ENCODE results near the gene ZFC3H1. TPM values are rescaled to one million over a fixed set of nuclear protein-coding genes. Genes with fewer than 3 reads are reported as not detected.

Gene ZFC3H1, protein sequence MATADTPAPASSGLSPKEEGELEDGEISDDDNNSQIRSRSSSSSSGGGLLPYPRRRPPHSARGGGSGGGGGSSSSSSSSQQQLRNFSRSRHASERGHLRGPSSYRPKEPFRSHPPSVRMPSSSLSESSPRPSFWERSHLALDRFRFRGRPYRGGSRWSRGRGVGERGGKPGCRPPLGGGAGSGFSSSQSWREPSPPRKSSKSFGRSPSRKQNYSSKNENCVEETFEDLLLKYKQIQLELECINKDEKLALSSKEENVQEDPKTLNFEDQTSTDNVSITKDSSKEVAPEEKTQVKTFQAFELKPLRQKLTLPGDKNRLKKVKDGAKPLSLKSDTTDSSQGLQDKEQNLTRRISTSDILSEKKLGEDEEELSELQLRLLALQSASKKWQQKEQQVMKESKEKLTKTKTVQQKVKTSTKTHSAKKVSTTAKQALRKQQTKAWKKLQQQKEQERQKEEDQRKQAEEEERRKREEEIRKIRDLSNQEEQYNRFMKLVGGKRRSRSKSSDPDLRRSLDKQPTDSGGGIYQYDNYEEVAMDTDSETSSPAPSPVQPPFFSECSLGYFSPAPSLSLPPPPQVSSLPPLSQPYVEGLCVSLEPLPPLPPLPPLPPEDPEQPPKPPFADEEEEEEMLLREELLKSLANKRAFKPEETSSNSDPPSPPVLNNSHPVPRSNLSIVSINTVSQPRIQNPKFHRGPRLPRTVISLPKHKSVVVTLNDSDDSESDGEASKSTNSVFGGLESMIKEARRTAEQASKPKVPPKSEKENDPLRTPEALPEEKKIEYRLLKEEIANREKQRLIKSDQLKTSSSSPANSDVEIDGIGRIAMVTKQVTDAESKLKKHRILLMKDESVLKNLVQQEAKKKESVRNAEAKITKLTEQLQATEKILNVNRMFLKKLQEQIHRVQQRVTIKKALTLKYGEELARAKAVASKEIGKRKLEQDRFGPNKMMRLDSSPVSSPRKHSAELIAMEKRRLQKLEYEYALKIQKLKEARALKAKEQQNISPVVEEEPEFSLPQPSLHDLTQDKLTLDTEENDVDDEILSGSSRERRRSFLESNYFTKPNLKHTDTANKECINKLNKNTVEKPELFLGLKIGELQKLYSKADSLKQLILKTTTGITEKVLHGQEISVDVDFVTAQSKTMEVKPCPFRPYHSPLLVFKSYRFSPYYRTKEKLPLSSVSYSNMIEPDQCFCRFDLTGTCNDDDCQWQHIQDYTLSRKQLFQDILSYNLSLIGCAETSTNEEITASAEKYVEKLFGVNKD (N-terminal part only)
- total RNA-seq (2021; fragmentation: NEBNext Ultra II Directional; extraction: Animal tissue kit (Norgen Biotek cat#: 25700)): 29.7 and 32.4 TPM in 2 replicates
- polyA plus RNA-seq (2011; rRNA removed): 11.5 and 20.0 TPM in 2 replicates
- 19.2 TPM for polyA plus RNA-seq (2011; cell fraction: cytosol; rRNA removed)
- polyA plus RNA-seq (2011; cell fraction: nucleus; rRNA removed): 17.2 TPM
- 8.5 to 27.7 TPM (median 12.1 TPM) in 4 replicates for polyA plus RNA-seq (2012, experiment 1 of 2)
- polyA plus RNA-seq (2012, experiment 2 of 2): 1.4 TPM
- 27.1 TPM for polyA plus RNA-seq (2013, experiment 1 of 2)
- polyA plus RNA-seq (2013, experiment 2 of 2): 25.3 TPM
- polyA minus RNA-seq (2011; rRNA and poly(A)+ RNA removed): 16.9 and 21.8 TPM in 2 replicates
- 10.3 TPM for polyA minus RNA-seq (2011; cell fraction: cytosol; rRNA and poly(A)+ RNA removed)
- 68.2 TPM for polyA minus RNA-seq (2011; cell fraction: nucleus; rRNA and poly(A)+ RNA removed)
- long read RNA-seq, experiment 1, partial matches to known transcripts: 10 of 12 reads
- long read RNA-seq, experiment 1, other reads (novel, unspliced or antisense): 2 of 12 reads
- long read RNA-seq, experiment 2, partial matches to known transcripts: 1 of 3 reads
- long read RNA-seq, experiment 2, other reads (novel, unspliced or antisense): 2 of 3 reads

DNA sequence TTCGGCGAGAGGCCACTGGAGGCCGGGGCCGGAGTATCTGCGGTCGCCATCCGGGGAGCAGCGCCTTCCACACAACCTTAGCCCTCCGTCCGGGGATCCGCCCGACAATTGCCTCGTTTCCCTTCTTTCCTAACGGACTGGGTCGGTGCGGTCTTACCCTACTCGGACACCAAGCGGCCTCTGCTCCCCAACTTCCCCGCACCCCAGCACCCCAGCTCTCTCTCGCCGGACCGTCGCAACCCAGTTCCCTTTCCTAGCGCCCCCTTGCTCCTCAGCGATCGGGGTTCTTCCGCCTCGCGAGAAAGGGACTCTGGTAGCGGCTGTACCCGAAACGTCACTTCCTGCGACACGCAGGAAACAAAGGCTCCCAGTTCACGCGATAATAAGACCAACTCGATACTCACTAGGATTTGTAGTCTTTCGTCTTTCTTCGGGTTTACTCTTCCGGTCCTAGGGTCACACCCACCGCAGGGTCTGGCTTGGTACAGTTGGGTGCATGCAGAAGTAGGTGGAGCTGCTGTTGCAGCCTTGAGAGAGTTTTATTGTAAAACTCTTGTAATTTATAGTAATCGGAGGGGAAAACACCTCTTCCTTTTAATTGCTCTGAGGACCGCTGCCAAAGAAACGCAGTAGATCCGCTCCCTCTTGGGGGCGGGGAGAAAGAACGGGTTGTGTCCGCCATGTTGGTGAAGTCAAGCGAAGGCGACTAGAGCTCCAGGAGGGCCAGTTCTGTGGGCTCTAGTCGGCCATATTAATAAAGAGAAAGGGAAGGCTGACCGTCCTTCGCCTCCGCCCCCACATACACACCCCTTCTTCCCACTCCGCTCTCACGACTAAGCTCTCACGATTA is at the start of gene ZFC3H1, which contains the start of gene THAP2:
TSS of gene ZFC3H1 (minus strand) at position 288 of the 850 bp plus-strand sequence. CDS start at position 50, 238 bp downstream.
TSS of gene THAP2 (plus strand) at position 741 of the 850 bp plus-strand sequence. CDS start 209 bp downstream, outside the sequence.
- Histone ChIP-seq H3K36me3 (ENCODE audit: control insufficient read depth in 2 of 4, insufficient read depth in 4 of 4, low read length in 3 of 4) (peaks cover 4 to 16% (median 9%) of the 10 kb centered on the region in 4 experiments; a peak in 6 of 8 replicates), H3K4me2 (ENCODE audit: insufficient read depth in 1 of 2, low read depth in 2 of 2, low read length in 2 of 2) (peak within 1 kb of the TSS; percentile 68 to 87), H4K5ac (ENCODE audit: insufficient read length, low read depth, low read length) (peak within 1 kb of the TSS; percentile 96), H3K4me3 (ENCODE audit: extremely low read depth in 1 of 4, insufficient read depth in 2 of 4, low read depth in 3 of 4, low read length in 4 of 4) (peak within 1 kb of the TSS; percentile 84 to 98 (median 94)), H2BK15ac (ENCODE audit: low read length) (peak within 1 kb of the TSS; percentile 93; the same call in 1 of the 2 replicates), H3K4me1 (replicated peaks in 1 of 4; ENCODE audit: control insufficient read depth in 3 of 4, insufficient read depth in 4 of 4, low read length in 3 of 4) (no peaks in the 10 kb centered on the region; a peak in 1 of 7 replicates), H2BK12ac (ENCODE audit: low read depth, low read length) (peak within 1 kb of the TSS; percentile 100), H2BK120ac (replicated peaks; ENCODE audit: low read depth, low read length) (peak within 1 kb of the TSS; percentile 8), H3K23ac (ENCODE audit: insufficient read length) (no peak within 1 kb of the TSS), H4K20me1 (replicated peaks in 1 of 2; ENCODE audit: control insufficient read depth in 1 of 2, insufficient read depth in 2 of 2, low read length in 2 of 2) (peaks cover 4 to 7% of the 10 kb centered on the region in 2 experiments), H4K8ac (ENCODE audit: extremely low read depth, insufficient read depth, low read length) (peak within 1 kb of the TSS; percentile 99), H3K23me2 (ENCODE audit: low read depth, low read length) (peaks cover 6% of the 10 kb centered on the region; the same call in 1 of the 2 replicates), H3K27ac (ENCODE audit: low read depth, low read length) (peak within 1 kb of the TSS; percentile 98), H3K18ac (ENCODE audit: extremely low read depth, low read length) (peak within 1 kb of the TSS; percentile 99), H2AFZ (ENCODE audit: low read length) (peak within 1 kb of the TSS; percentile 73), H3K9ac (replicated peaks in 1 of 4; ENCODE audit: extremely low read depth in 1 of 4, low read depth in 3 of 4, low read length in 3 of 4) (peak within 1 kb of the TSS; percentile 94 to 99 (median 98)), H3K27me3 (replicated peaks in 1 of 4; ENCODE audit: control insufficient read depth in 3 of 4, extremely low read depth in 1 of 4, insufficient read depth in 3 of 4, low read length in 3 of 4) (no peaks in the 10 kb centered on the region), H3K9me3 (ENCODE audit: insufficient read depth in 2 of 2, low read depth in 1 of 2, low read length in 1 of 2) (no peaks in the 10 kb centered on the region), H3K79me2 (ENCODE audit: control insufficient read depth in 1 of 2, insufficient read depth in 2 of 2, low read length in 2 of 2) (peaks cover 0 to 58% of the 10 kb centered on the region in 2 experiments; a peak in 3 of 4 replicates), H3K14ac (ENCODE audit: insufficient read length) (no peak within 1 kb of the TSS), H2BK20ac (ENCODE audit: low read length) (no peak within 1 kb of the TSS), H2AK5ac (ENCODE audit: low read depth, low read length) (peak within 1 kb of the TSS; percentile 96; the same call in 1 of the 2 replicates), H4K91ac (replicated peaks; ENCODE audit: insufficient read length, low read length) (peak within 1 kb of the TSS; percentile 77), H3K4ac (replicated peaks; ENCODE audit: insufficient read length, low read depth, low read length) (peak within 1 kb of the TSS; percentile 62), H3K56ac (replicated peaks; ENCODE audit: insufficient read length, low read depth, low read length) (peak within 1 kb of the TSS; percentile 96), H2BK5ac (ENCODE audit: low read depth, low read length) (peak within 1 kb of the TSS; percentile 100), H3K79me1 (ENCODE audit: low read depth, low read length) (no peaks in the 10 kb centered on the region)
- FAIRE-seq (peak; percentile 78), DNase-seq (ENCODE audit: low read depth in 1 of 2, low spot score in 2 of 2) (peak; percentile 79 to 87)
- POLR2A ChIA-PET (ENCODE audit: partially characterized antibody): interaction anchor here (0.5 to 4.5 kb wide), 29 partner anchors 9 to 422 kb away, joined by 3 to 81 read pairs (median 4); partner anchors contain the start of genes RAB21 and TMEM19
- CTCF ChIA-PET (ENCODE audit: partially characterized antibody): interaction anchor here (0.5 to 3.7 kb wide), 9 partner anchors 21 to 314 kb away, joined by 3 to 21 read pairs (median 4); partner anchors contain the start of genes RAB21 and TMEM19
- WGBS, 2 experiments (ENCODE audit: extremely low coverage in 1 of 2, insufficient coverage in 1 of 2, insufficient read length in 1 of 2, insufficient replicate concordance in 2 of 2, low coverage in 1 of 2, low lambda C conversion rate in 2 of 2, missing lambda C conversion rate in 1 of 2): 1% methylated on average over 56 of the region's 57 CpGs; no CpG with 5 or more reads in 1 of the 2 experiments

All from H1 (cell line).